Stimulated activated CD4-positive, alpha-beta T cell treated with anti-CD3 and anti-CD28 coated beads, Interleukin-1b, Interleukin-23, amount 100 ng/mL, for 48 hours (primary cell): ENCODE measurements around the gene DTX3L.

Experiments
- DNase-seq: peaks from one replicate; pipeline ENCODE4 v3.0.0-alpha.2; 2020

The DTX3L gene

GRCh38 chr3:122608916-122609315, 44.8 kb downstream of the DTX3L start:
- no peak for DNase-seq

- no peak for DNase-seq
Observed at GRCh38 chr3:122609798-122610559, 45.8 kb downstream of the DTX3L start.

GRCh38 chr3:122612696-122613095, 48.6 kb downstream of the DTX3L start:
- no peak for DNase-seq

- no peak for DNase-seq
Observed at GRCh38 chr3:122615303-122615702, 51.2 kb downstream of the DTX3L start.

- no peak for DNase-seq
Observed at GRCh38 chr3:122618614-122619013, 54.5 kb downstream of the DTX3L start.

GRCh38 chr3:122619040-122619439, 54.9 kb downstream of the DTX3L start:
- no peak for DNase-seq

GRCh38 chr3:122620399-122620798, 56.3 kb downstream of the DTX3L start:
- DNase-seq = no peak

- DNase-seq = no peak
Observed at GRCh38 chr3:122621112-122621511, 57.0 kb downstream of the DTX3L start.

- no peak for DNase-seq
Observed at GRCh38 chr3:122623031-122623829, 59.1 kb downstream of the DTX3L start.
